ENCODE results near the gene PPP1R26. TPM values are rescaled to one million over a fixed set of nuclear protein-coding genes. Genes with fewer than 3 reads are reported as not detected.
A peak's percentile ranks its signal among the peaks of the same experiment; 100 is the strongest.

Gene PPP1R26
- total RNA-seq, 1 donor from 2014 or later, result 23.0 TPM

GRCh38 chr9:135492886-135493669 lies 13.5 kb downstream of the PPP1R26 start:
- Histone ChIP-seq H3K4me1 (no peaks in the 10 kb centered on the region), H3K79me2 (ENCODE audit: low read depth) (no peaks in the 10 kb centered on the region), H3K27me3 (no peaks in the 10 kb centered on the region), H3F3A (ENCODE audit: low read depth) (no peaks in the 10 kb centered on the region), H3K9ac (no peak overlapping the region), H3K36me3 (no peaks in the 10 kb centered on the region), H3K27ac (no peak overlapping the region), H3K9me3 (ENCODE audit: low read depth) (no peaks in the 10 kb centered on the region), H3K4me3 (no peak overlapping the region), H3K4me2 (no peak overlapping the region), H2AFZ (replicated peaks) (no peak overlapping the region), H4K20me1 (ENCODE audit: low read depth) (peaks cover 7% of the 10 kb centered on the region)
- TF ChIP-seq EZH2 (IDR thresholded peaks at IDR 0.05) (no peak), EZH2phosphoT487 (IDR thresholded peaks at IDR 0.05) (no peak), CTCF (IDR thresholded peaks at IDR 0.05) (no peak)
- Mint-ChIP-seq H3K36me3 (peaks cover 4% of the 10 kb centered on the region), H3K4me1 (no peaks in the 10 kb centered on the region), H3K27me3 (ENCODE audit: insufficient read depth, low read depth) (no peaks in the 10 kb centered on the region), H3K9me3 (no peaks in the 10 kb centered on the region), H3K4me3 (no peak overlapping the region), H3K27ac (no peak overlapping the region)
- DNase-seq (ENCODE audit: low spot score), result no peak

DNA sequence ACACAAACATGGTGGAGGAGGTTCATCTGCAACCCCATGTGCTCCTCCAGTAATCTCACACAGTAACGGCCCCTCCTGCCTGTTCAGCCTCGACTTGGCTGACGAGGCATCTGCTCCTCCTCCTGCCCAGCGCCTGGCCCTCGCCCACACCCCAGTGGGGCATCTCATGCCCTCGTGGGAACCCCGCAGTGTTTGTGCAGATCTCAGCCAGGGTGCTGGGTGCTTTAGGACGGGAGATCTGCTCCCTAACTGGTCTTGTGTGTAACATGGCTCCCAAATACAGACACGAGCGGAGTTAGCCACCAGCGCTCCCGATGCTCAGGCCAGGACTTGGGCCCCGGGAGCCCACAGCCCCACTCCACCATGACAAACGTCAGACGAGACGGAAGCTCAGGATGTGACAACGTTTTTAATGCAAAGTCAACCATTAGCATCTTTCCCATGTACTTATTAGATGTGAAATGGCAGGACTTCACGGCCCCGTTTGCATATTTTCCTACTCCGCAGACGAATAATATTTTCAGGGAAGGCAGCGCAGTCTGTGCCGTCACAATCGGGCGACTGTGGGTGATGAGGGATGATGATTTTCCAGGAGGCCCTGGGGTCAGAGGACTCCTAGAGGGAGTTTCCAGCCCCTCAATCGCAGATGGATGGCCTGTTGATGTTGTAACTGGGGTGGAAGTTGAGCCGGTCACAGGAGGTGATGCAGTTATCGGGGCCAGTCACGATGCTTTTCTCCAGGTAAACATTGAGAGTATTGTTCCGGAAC lies 15.4 kb downstream of the PPP1R26 start:
- TF ChIP-seq EZH2 (IDR thresholded peaks at IDR 0.05), result no peak
- no peaks in the 10 kb centered on the region for H3K27me3 Mint-ChIP-seq (ENCODE audit: insufficient read depth, low read depth)
- H3K27ac Mint-ChIP-seq, result no peak overlapping the region

GRCh38 chr9:135498381-135499126 lies 19.0 kb downstream of the PPP1R26 start:
- Histone ChIP-seq H3K4me3 (no peak overlapping the region), H3K4me1 (peaks cover 9% of the 10 kb centered on the region), H3K36me3 (no peaks in the 10 kb centered on the region), H3K27ac (no peak overlapping the region), H3K4me2 (peak overlapping the region; percentile 79), H3K9me3 (ENCODE audit: low read depth) (no peaks in the 10 kb centered on the region), H3K27me3 (peaks cover 12% of the 10 kb centered on the region), H4K20me1 (ENCODE audit: low read depth) (peaks cover 28% of the 10 kb centered on the region), H3F3A (ENCODE audit: low read depth) (peaks cover 10% of the 10 kb centered on the region), H3K79me2 (ENCODE audit: low read depth) (peaks cover 20% of the 10 kb centered on the region), H3K9ac (no peak overlapping the region), H2AFZ (replicated peaks) (no peak overlapping the region)
- no peak for DNase-seq (ENCODE audit: low spot score)
- no peaks in the 10 kb centered on the region for H3K27me3 Mint-ChIP-seq (ENCODE audit: insufficient read depth, low read depth)
- no peak overlapping the region for H3K27ac Mint-ChIP-seq
- no peaks in the 10 kb centered on the region for H3K9me3 Mint-ChIP-seq
- H3K36me3 Mint-ChIP-seq, result peaks cover 6% of the 10 kb centered on the region
- H3K4me1 Mint-ChIP-seq, result peaks cover 18% of the 10 kb centered on the region
- TF ChIP-seq EZH2phosphoT487 (IDR thresholded peaks at IDR 0.05) (no peak), EZH2 (IDR thresholded peaks at IDR 0.05) (no peak), CTCF (IDR thresholded peaks at IDR 0.05) (no peak)
- peak overlapping the region; percentile 87 for H3K4me3 Mint-ChIP-seq

More for the DNA sequence above, 15.4 kb downstream of the PPP1R26 start:
- Histone ChIP-seq H4K20me1 (ENCODE audit: low read depth) (peaks cover 11% of the 10 kb centered on the region), H3K27me3 (peaks cover 12% of the 10 kb centered on the region), H2AFZ (replicated peaks) (no peak overlapping the region), H3K4me2 (no peak overlapping the region), H3K36me3 (no peaks in the 10 kb centered on the region), H3K79me2 (ENCODE audit: low read depth) (no peaks in the 10 kb centered on the region), H3K27ac (no peak overlapping the region), H3K4me3 (no peak overlapping the region), H3F3A (ENCODE audit: low read depth) (peaks cover 10% of the 10 kb centered on the region), H3K9ac (no peak overlapping the region), H3K9me3 (ENCODE audit: low read depth) (no peaks in the 10 kb centered on the region), H3K4me1 (no peaks in the 10 kb centered on the region)
- no peak for DNase-seq (ENCODE audit: low spot score)
- no peak overlapping the region for H3K4me3 Mint-ChIP-seq
- peaks cover 2% of the 10 kb centered on the region for H3K36me3 Mint-ChIP-seq
- peaks cover 6% of the 10 kb centered on the region for H3K4me1 Mint-ChIP-seq
- H3K9me3 Mint-ChIP-seq, result no peaks in the 10 kb centered on the region
